ENCODE measurements around the gene TYW1B.
"Not testable (repeated sequence)": the region's sequence is repeated elsewhere in the genome, so short reads cannot be mapped to it uniquely, and the experiment has no call there.

TYW1B gene

DNA sequence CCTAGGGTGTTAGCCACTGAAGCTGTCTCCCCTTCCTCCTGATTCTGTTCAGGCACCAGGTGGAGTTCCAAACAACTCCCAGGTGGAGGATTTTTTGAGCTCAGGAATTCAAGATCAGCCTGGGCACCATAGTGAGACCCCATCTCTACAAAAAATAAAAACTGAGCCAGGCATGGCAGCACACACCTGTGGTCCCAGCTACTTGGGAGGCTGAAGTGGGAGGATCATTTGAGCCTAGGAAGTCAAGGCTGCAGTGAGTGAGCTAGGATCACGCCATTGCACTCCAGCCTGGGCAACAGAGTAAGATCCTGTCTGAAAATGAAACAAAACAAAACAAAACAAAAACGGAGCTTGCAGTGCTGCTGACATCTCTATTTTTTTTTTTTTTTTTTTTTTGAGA is 287.1 kb downstream of the TYW1B start:
- no peak for DNase-seq

- DNase-seq, result no peak
Measured at GRCh38 chr7:72540106-72540611, 287.8 kb downstream of the TYW1B start.

DNA sequence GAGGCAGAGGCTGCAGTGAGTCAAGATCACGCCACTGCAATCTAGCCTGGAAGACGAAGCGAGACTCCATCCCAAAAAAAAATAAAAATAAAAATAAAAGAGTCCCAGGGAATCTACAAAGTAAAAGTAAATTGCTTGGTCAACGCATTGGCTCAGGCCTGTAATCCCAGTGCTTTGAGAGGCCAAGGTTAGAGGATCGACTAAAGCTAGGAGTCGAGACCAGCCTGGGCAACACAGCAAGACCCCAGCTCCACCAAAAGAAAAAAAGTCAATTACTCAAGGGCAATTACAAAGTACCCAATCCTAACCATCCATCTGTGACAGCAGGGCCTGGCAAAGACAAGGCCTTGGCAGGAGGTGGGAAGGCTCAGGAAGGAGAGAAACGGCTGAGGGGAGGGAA is 288.3 kb downstream of the TYW1B start:
- DNase-seq, result no peak

DNA sequence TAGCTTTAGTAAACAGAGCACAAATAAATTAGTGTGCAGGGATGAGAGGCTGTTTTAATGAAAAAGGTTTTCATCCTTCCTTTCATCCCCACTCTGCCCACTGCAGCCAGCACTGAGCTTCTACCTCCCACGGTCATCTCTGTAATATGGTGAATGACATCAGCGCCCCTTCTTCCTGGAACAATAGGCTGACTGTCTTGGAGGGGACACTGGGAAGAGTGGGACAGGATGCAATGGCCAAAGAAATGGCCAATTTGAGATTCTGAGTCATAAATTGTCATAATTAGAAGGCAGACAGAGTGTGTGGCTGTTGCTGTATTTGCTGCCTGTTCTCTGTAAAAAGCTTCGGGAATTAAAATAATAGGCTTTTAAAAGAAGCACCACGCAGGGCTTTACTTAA is 289.1 kb downstream of the TYW1B start:
- DNase-seq, result no peak

- DNase-seq, result no peak
Measured at GRCh38 chr7:72538147-72538546, 289.9 kb downstream of the TYW1B start.

DNA sequence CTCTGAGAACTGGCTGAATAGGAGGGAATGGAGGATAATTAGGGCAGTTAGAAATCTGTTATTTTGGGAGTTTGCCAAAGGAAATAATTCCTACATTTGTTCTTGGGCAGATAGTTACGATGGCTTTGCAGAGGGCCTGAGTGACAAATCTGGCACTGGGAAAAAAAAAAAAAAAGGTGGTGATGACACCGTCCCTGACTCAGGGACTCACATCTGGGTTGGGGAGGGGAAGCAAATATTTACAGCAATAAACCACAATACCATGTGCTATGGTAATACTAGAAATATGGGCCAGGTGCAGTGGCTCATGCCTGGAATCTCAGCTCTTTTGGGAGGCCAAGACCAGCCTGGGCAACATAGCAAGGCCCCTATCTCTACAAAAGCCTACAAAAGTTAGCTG is 292.0 kb downstream of the TYW1B start:
- DNase-seq, result not testable (repeated sequence)

DNA sequence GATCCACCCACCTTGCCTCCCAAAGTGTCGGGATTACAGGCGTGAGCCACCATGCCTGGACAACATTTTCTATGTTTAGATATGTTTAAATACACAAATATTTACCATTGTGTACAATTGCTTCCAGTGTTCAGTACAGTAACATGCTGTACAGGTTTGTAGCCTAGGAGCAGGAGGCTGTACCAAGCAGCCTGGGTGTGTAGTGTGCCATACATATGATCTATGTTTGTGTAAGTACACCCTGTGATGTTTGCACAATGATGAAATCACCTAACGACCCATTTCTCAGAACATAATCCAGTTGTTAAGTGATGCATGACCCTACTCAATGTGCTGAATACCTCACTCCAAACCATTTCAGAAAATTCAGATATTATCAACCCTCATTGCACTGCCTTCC is 297.0 kb downstream of the TYW1B start:
- DNase-seq, result not testable (repeated sequence)
